Measurements from ENCODE around the gene CCDC188.

The CCDC188 gene

DNA sequence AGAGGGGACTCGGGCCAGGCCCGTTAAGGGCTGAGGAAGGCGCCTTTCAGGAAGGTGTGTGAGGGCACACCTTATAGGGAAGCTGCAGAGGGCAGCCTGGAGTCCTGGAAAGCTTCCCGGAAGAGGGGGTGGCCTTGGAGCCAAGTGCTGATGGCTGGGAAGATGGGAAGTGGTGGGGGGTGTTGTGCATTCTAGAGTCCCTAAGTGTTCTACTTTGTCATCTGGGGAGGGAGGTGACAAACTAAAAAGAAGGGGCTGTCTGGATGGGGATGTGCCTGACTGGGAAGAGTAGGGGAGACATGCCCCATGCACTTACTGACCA lies 12.5 kb downstream of the CCDC188 start:
- H3K4me3 ChIP-seq (ENCODE audit: low read depth, low read length): no peak overlapping the region
- no peak for DNase-seq (ENCODE audit: low read depth)

DNA sequence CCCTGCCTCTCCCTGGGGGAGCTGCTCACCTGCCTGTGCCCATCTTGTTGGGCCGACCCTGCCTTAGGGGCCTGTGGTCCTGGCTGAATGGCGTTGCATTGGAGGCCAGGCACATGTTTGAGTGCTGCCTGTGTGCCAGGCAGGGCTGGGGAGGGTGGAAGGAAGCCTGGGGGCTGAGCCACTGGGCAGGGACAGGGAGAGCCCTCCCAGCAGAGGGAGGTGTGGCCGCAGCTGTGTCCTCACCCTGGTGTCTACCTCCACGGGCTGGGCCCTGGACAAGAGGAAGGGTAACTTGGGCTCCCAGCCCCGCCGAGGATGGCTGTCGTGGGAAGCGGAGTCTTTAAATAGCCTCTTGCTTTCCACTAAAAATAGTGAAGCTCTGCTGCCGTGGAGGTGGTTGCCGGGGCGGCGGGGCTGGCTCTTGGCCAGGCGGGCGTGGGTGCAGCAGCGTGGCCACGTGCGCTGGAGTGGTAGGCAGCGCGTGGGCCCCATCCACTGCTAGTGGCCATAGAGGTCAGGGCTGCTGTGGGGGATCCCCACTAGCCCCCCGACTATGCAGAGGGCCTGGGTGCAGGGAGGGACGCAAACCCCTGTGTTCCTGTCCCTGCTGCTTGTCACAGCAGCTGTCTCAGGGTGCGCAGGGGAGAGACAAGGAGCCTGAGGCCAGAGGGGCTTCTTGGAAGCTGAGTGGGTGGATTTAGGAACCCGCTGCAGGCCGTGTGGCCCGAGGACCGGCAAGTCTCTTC lies 13.0 kb downstream of the CCDC188 start:
- H3K4me3 ChIP-seq (ENCODE audit: low read depth, low read length): no peak overlapping the region
- DNase-seq (ENCODE audit: low read depth): no peak

DNA sequence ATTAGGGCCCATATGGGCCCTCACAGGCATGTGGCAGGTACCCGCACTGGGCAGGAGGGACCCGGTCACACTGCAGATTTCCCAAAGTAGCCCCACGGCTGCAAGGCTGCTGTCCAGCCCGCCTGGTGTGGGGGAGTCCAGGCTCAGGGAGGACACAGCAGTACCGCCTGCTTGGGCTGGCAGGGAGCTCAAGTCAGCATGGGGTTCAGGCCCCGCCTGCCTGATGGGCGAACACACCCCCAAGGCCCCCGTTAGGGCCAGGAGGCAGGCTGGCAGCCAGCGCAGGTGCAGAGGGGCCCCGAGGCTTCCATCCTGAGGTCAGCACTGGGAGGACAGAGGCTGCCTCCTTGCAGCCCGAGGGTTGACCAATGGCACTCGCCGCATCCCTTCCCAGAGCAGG lies 13.7 kb downstream of the CCDC188 start:
- DNase-seq (ENCODE audit: low read depth): no peak
- H3K4me3 ChIP-seq (ENCODE audit: low read depth, low read length): no peak overlapping the region

DNA sequence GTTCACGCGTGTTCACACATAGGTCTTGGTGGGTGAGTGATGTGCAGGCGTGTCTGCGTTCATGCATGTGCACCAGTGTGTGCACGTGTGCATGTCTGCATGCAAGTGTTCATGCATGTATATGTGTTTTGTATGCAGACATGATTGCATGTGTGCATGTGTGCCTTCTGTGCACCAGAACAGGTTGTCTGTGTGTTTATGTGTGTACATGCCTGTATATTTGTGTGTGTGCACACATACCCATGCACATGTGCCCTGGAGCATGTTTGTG lies 14.3 kb downstream of the CCDC188 start:
- no peak overlapping the region for H3K4me3 ChIP-seq (ENCODE audit: low read depth, low read length)
- no peak for DNase-seq (ENCODE audit: low read depth)

DNA sequence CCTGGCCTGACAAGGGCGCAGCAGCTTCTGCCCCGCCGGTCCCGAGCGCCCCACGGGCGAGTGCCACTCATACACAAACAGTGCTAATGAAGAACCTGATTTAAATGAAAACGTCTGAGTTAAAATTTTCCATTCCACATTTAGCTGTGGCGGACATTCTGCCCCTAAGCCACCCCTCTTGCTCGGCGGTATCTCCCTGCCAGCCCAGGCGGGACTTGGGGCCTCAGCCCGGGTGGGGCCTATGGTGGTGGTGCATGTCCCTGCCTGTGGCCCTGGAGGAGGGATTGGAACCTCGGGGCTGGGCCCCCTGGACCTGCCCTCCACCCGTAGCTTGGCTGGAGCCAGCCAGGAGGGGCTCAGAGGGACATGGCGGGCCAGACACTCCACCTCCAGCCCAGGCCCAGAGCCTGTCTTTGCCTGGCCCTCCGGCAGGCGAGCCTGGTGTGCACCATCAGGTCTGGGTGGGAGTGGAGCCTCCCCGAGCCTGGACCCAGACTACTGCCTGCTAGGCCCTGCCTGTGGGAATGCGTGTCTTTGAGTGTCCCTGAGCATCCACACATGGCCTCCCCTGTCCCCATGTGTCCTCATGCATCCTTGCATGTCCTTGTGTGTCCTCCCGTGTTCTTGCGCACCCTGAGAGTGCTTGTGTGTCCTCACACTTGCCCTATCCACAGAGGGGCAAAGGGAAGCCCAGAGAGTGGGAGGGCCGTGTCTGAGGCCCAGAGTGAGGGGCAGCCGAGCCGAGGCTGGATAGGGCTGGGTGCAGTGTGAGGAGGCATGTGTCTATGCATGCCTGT lies 14.9 kb downstream of the CCDC188 start:
- DNase-seq (ENCODE audit: low read depth): no peak
- no peak overlapping the region for H3K4me3 ChIP-seq (ENCODE audit: low read depth, low read length)

DNA sequence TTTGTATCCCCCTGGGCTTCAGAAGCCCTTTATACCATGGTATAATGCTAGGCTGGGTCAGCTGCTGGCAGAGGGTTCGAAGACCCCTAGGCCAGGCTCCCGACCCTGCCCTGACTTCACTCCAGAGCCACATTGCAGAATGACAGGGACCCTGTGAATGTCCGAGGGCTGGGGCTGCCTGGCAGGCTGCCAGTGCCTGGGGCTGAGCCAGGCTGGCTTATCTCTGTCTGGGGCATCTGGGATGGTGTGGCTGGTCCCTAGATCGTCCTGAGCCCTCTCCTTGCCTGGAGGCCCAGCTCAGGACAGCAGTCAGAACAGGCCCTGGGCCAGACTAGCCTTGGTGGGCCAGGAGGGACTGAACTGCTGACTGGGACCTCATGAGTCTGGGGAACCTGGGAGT lies 15.6 kb downstream of the CCDC188 start:
- DNase-seq (ENCODE audit: low read depth): no peak
- H3K4me3 ChIP-seq (ENCODE audit: low read depth, low read length): no peak overlapping the region

DNA sequence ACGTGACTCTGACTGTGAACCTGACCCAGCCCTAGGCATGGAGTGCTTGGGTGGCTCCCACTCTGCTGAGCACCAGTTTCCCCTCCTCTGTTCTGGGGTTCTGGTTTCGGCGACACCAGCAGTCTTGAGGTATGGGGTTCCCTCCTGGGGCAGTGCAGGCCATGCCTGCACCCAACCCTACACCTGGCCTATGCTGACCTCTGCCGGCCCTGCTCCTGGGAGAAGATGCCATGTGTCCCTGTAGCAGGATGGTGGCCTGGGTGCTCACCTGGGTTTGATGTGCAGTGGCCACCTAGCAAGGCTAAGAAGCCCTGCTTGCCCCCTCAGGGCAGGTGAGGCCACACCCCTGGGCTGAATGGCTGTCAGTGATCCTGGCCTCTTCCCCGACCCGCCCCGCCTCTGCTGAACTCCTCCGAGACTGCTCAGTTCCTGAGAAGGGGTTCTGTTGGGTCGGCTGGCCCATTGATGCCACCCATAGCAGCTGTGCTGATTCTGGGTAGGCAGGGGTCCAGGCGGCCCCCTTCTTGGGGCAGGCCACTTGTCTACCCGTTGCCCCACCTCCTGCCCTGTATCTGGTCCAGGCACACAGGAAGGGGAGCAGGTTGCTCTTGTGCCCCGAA lies 16.8 kb downstream of the CCDC188 start:
- DNase-seq (ENCODE audit: low read depth): no peak
- no peak overlapping the region for H3K4me3 ChIP-seq (ENCODE audit: low read depth, low read length)

DNA sequence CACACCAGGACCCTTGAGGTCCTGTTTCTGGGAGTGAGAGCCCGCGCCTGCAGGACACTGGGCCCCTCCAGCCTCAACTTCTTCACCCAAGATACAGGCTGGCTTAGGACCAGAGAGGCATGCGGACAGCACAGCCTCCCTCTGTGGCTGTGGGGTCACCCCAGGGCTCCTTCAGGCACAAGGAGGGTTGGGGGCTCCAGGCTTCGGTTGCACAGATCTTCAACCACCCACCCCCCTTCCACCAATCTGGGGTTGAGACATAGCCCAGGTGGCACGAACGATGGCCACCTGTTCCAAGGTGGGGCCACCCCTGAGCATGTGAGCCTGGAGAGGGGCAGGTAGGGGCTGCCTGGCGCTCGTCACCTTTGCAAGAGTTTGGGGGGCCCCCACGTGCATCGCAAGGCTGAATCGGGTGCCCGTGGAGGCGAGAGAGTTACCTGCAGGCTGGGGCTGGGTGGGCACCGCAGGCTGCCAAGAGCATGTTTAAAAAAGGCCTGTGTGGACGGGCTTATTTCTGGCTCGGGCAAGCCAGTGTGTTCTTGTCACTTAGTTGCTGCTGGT lies 18.1 kb downstream of the CCDC188 start:
- peak overlapping the region; percentile 89 for H3K4me3 ChIP-seq (ENCODE audit: low read depth, low read length)
- no peak for DNase-seq (ENCODE audit: low read depth)

DNA sequence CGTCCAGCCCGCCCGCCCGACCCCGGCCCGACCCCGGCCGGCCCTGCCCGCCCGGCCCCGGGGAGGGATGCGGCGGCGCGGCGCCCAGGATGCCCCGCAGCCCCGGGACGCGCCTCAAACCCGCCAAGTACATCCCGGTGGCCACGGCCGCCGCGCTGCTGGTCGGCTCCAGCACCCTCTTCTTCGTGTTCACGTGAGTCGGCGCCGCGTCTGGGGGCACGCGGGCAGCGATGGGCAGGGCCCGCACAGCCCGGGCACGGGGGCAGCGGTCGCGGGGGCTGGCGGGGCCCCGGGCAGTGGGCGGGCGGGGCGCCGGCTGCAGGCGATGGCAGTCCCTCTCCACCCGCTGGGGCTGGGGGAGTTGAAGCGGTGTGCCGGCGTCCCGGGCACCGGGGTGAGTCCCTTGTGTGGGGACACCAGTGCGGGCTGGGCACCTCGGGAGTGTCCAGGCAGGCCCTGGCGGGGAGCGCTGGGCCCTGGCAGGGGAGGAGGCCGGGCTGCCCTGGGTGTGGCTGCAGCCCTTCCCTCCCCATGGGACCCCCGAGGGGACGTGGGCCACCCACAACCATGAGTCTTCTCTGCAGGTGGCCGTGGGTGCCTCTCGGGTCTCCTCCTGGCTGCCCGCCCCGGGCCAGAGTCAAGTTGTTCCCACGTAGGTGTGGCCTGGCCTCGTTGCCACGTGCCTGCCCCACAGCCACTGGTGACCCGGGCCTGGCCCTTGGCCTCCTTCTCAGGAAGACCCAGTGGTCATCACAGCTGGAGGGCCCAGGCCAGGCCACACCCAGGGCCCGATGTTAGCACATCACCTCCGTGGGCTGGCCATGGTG lies 18.8 kb downstream of the CCDC188 start:
- no peak for DNase-seq (ENCODE audit: low read depth)

DNA sequence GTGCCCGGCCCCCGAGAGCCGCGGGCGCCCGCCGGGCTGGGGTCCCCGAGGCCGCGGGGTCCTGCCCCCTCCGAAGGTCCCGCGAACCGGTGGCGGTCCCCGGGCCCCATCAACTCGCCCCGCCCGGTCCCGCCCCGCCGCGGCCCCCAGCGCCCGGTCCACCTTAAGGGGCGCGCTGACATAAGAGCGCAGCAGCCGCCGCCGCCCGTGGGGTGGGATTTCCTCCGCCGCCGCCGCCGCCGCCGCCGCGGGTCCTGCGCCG lies 19.3 kb downstream of the CCDC188 start, which contains the start of gene ZDHHC8:
ZDHHC8 (plus strand) TSS at position 208 of the 262 bp plus-strand sequence. CDS start 144 bp downstream, outside the sequence.
- H3K4me3 ChIP-seq (ENCODE audit: low read depth, low read length): peak within 1 kb of the TSS; percentile 89
- no peak for DNase-seq (ENCODE audit: low read depth)

More for the DNA sequence above, 18.8 kb downstream of the CCDC188 start:
- peak overlapping the region; percentile 89 for H3K4me3 ChIP-seq (ENCODE audit: low read depth, low read length)

DNA sequence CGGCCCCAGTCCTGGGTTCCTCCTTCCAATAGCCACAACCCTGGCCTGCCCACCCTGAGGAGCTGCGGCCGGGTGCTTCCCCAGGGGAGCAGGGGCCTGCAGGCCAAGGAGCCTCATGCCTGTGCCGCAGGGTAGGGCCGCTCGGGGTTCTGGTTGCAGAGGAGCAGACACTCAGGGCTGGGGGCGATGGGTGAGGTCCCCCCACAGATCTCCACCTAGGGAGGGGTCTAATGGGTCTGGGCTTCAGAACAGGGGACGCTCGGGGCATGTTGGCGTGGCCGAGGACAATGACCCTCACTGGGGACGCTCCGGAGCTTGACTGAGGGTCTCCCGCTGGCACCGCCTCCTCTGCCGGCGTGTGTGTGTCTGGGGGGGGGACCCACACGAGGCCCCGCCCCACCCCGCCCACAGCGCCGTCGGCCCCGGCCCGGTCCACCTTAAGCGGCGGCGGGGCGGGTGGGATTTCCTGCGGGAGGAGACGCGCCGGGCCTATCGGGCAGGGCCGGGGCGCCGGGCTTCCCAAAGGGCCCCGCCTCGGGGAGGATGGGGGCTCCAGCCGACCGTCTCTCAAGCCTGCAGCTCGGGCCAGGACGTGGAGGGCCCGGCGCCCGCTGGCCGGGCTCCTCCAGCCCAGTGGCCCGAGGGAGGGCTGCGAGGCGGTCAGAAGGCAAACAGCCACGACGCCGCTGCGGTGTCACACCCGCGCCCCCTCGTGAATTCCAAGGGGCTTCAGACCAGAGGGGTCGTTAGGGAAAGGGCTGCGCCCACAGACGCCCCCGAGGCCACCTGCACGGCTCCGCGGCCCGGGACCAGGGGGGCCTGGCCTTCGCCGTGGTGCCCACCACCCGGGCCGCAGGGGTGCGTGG lies 19.9 kb downstream of the CCDC188 start:
- H3K4me3 ChIP-seq (ENCODE audit: low read depth, low read length): peak overlapping the region; percentile 89
- no peak for DNase-seq (ENCODE audit: low read depth)

DNA sequence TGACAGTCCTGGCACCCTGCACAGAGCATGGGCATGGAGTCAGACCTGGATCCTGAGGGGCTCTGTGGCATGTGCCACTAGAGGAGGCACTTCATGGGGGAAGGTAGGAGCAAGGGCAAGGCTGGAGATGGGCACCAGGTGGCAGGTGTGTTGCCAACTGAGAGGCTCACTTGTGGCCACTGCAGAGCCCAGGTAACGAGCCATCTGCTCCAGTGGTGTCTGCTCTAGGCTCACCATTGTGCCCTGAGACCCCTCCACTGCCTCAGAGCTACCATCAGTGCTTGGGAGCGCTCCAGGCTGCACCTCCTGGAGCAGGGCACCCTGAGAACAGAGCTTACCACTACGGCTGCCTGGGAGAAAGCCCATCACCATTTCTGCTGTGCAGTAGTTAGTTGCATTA lies 20.5 kb downstream of the CCDC188 start:
- DNase-seq (ENCODE audit: low read depth): no peak
- H3K4me3 ChIP-seq (ENCODE audit: low read depth, low read length): peak overlapping the region; percentile 89

DNA sequence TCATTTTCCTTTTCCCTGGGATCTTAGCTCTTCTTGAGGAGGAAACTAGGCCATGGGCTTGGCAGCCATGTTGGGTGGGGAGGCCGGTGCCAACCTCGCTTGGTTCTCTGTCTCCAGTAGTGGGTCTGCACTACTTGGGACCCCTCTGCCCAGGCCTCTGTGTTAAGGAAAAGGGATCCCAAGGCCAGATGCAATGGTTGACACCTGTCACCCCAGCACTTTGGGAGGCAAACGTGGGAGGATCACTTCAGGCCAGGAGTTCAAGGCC lies 21.2 kb downstream of the CCDC188 start:
- DNase-seq (ENCODE audit: low read depth): no peak
- no peak overlapping the region for H3K4me3 ChIP-seq (ENCODE audit: low read depth, low read length)

DNA sequence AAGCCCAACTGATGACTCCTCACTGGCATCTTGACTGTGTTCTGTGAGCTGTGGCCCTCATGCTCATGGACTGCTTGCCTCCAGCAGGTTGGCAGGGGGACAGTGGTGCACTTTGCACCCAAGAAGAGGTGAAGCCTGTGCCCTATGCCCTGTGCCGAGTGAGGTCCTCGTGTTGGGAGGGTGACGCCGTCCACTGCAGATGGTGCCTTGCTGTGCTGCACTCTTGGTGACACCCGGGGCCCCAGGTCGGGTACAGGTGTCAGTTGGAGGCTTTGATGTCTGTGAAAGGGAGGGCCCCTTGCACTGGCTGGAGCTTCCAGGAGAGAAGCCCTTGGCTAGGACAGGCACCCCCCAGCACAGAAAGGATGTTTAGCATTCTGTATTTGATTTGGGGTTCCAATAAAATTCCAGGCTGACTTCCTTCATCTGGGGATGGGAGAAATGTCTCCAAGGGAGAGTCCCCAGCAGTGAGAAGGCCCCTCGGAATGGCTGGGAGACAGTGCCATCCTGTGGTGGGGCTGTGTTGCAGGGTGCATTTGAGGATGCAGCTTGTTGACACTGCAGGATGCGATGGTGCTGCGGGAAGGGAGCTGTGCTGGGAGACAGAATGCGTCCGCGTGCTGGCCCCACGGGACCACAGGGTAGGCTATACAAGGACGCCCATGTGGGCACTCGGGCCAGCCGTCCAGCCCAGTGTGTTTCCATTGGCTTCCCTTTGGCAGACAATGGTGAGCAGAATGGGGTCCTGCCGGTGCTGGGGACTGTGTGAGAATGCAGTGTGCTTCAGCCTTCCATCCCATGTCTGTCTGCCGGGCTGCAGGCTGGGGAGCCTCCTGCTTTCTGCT lies 21.7 kb downstream of the CCDC188 start:
- DNase-seq (ENCODE audit: low read depth): no peak
- no peak overlapping the region for H3K4me3 ChIP-seq (ENCODE audit: low read depth, low read length)

DNA sequence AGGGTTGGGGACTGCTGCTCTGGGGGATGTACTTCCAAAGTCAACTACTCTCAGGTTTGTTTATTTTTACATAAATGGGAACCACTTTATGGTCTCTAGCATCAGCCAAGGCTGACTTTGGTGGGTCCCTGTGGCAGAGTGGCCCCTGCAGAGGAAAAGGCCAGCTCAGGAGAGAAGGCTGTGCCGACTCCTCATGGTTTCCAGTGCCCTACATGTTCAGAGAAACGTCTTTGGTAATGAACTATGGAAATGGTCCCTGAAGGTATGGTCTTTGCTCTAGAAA lies 22.3 kb downstream of the CCDC188 start:
- no peak for DNase-seq (ENCODE audit: low read depth)
- no peak overlapping the region for H3K4me3 ChIP-seq (ENCODE audit: low read depth, low read length)

DNA sequence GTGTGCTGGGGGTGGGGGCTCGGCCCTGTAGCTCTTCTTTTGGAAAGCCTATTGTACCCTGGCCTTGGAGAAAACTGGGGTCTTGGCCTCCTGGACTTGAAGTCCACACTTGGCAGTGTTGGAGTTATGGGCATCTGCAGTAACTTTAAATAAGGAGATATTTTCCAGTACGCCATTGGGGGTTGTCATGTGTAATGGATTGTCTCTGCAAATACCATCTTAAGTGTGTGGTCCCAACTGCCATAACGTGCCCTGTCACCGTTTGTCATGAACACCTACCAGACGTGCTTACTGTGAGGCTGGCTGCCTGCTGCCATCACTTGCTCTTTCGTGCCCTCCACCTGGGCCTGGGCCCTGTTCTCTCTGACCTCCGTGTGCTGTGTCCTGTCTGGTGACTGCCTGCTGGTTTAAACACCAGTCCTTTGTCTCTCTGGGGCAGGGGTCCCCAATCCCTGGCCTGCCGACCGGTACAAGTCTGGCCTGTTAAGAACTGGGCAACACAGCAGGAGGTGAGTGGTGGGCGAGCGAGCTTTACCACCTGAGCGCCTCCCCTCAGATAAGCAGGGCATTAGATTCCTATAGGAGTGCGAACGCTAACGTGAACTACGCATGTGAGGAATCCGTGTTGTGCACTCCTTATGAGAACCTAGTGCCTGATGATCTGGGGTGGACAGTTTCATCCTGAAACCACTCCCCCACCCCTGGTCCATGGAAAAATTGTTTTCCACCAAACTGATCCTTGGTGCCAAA lies 22.8 kb downstream of the CCDC188 start:
- DNase-seq (ENCODE audit: low read depth): no peak
- no peak overlapping the region for H3K4me3 ChIP-seq (ENCODE audit: low read depth, low read length)

DNA sequence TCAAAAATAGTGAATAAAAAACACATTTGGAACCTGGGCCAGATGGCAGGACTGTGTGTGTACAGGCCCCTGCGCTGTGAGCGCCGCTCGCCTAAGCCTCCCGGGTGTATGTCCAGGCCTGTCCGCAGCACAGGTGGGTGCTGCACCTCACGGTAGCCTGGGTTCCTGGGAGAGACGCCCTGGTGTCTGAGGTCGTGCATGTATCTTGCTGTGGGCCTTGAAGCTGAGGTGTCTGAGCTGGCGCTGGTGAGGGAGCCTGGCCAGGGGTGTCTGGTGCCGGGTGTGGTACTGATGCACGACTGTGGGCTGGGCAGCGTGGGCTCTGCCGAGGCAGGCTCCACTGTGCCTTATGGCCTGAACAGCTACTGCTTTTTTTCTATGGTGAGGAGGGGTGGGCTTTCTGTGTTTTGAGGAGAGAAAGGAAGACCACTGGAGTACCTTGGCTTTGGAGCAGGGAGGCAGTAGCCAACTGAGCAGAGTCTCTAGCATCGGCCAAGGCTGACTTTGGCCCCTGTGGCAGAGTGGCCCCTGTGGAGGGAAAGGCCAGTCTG lies 23.5 kb downstream of the CCDC188 start:
- DNase-seq (ENCODE audit: low read depth): no peak
- H3K4me3 ChIP-seq (ENCODE audit: low read depth, low read length): no peak overlapping the region

All from skeletal muscle cell (primary cell).